BE2C (cell line): ENCODE data around the gene LRRC8C.

Experiments
- DNase-seq: peaks from one replicate; pipeline ENCODE4 v3.0.0-alpha.2; 2020
- H3K27me3 ChIP-seq: fragments of 250-450 bp; sonication (Bioruptor Pico); 2 replicates; pipeline ENCODE4 v1.5.1; 2020; ENCODE audit warnings: mild to moderate bottlenecking
- H3K36me3 ChIP-seq: fragments of 250-450 bp; sonication (Bioruptor Pico); 2 replicates; pipeline ENCODE4 v1.5.1; 2020; ENCODE audit warnings: mild to moderate bottlenecking
- H3K4me1 ChIP-seq: fragments of 250-450 bp; sonication (Bioruptor Pico); 2 replicates; pipeline ENCODE4 v1.5.1; 2020
- H3K4me3 ChIP-seq: 2 replicates; pipeline ENCODE4 v1.5.1; 2011; ENCODE audit warnings: low read depth, low read length
- H3K9me3 ChIP-seq: fragments of 250-450 bp; sonication (Bioruptor Pico); 2 replicates; pipeline ENCODE4 v1.5.1; 2020
- CTCF ChIP-seq: IDR thresholded peaks from 2 replicates; pipeline ENCODE4 v1.5.1; 2012; ENCODE audit warnings: mild to moderate bottlenecking, low read depth, low read length

LRRC8C gene

GRCh38 chr1:89759036-89759435 lies 126.1 kb downstream of the LRRC8C start:
- no peaks in the 10 kb centered on the region for H3K27me3 ChIP-seq
- H3K9me3 ChIP-seq, result no peaks in the 10 kb centered on the region
- H3K4me1 ChIP-seq, result peaks cover 5% of the 10 kb centered on the region; the same call in 1 of the 2 replicates
- H3K4me3 ChIP-seq, result no peak overlapping the region
- TF ChIP-seq CTCF, result no peak
- DNase-seq, result no peak
- no peaks in the 10 kb centered on the region for H3K36me3 ChIP-seq

GRCh38 chr1:89760496-89760895 lies 127.6 kb downstream of the LRRC8C start:
- no peak overlapping the region for H3K4me3 ChIP-seq
- no peak for DNase-seq
- H3K27me3 ChIP-seq, result no peaks in the 10 kb centered on the region
- peaks cover 5% of the 10 kb centered on the region; the same call in 1 of the 2 replicates for H3K4me1 ChIP-seq
- no peak for TF ChIP-seq CTCF
- no peaks in the 10 kb centered on the region for H3K9me3 ChIP-seq
- no peaks in the 10 kb centered on the region for H3K36me3 ChIP-seq

- Histone ChIP-seq H3K4me1 (peaks cover 5% of the 10 kb centered on the region; the same call in 1 of the 2 replicates), H3K4me3 (no peak overlapping the region), H3K9me3 (no peaks in the 10 kb centered on the region), H3K36me3 (no peaks in the 10 kb centered on the region), H3K27me3 (no peaks in the 10 kb centered on the region)
- TF ChIP-seq CTCF, result no peak
- DNase-seq, result no peak
These were observed 128.4 kb downstream of the LRRC8C start for GRCh38 chr1:89761338-89761737.

- TF ChIP-seq CTCF, result no peak
- Histone ChIP-seq H3K4me1 (peaks cover 5% of the 10 kb centered on the region; the same call in 1 of the 2 replicates), H3K27me3 (no peaks in the 10 kb centered on the region), H3K36me3 (no peaks in the 10 kb centered on the region), H3K9me3 (no peaks in the 10 kb centered on the region), H3K4me3 (peak overlapping the region; percentile 67)
- no peak for DNase-seq
These were observed 129.0 kb downstream of the LRRC8C start for GRCh38 chr1:89761901-89762300.

- Histone ChIP-seq H3K9me3 (no peaks in the 10 kb centered on the region), H3K27me3 (no peaks in the 10 kb centered on the region), H3K4me1 (peaks cover 5% of the 10 kb centered on the region; the same call in 1 of the 2 replicates), H3K36me3 (no peaks in the 10 kb centered on the region), H3K4me3 (peak overlapping the region; percentile 67)
- peak; percentile 13 for DNase-seq
- no peak for TF ChIP-seq CTCF
These were observed 129.5 kb downstream of the LRRC8C start for GRCh38 chr1:89762386-89762778.

GRCh38 chr1:89762779-89763648 lies 130.1 kb downstream of the LRRC8C start:
- H3K9me3 ChIP-seq, result no peaks in the 10 kb centered on the region
- peak; percentile 78 for TF ChIP-seq CTCF
- DNase-seq, result peak; percentile 78
- peak overlapping the region; percentile 67 for H3K4me3 ChIP-seq
- H3K27me3 ChIP-seq, result no peaks in the 10 kb centered on the region
- H3K36me3 ChIP-seq, result no peaks in the 10 kb centered on the region
- peaks cover 3% of the 10 kb centered on the region; the same call in 1 of the 2 replicates for H3K4me1 ChIP-seq
